Sigmoid colon (tissue), 4 donors: Measurements from ENCODE around the gene FRAS1.

Experiments
- CTCF ChIP-seq, 4 experiments: fragments of 450-650 bp in 3 of 4; fragments of 200-600 bp in 1 of 4; IDR thresholded peaks; one replicate each; pipeline ENCODE4 v1.5.1; 2016 to 2019; ENCODE audit warnings: antibody characterized with exemption in 4 of 4, mild to moderate bottlenecking in 3 of 4, moderate library complexity in 2 of 4
- POLR2A ChIP-seq, 2 donors: fragments of 450-650 bp; IDR thresholded peaks; one replicate each; pipeline ENCODE4 v1.6.1; 2016; ENCODE audit warnings: antibody characterized with exemption in 2 of 2, mild to moderate bottlenecking in 2 of 2, moderate library complexity in 2 of 2
- POLR2AphosphoS5 ChIP-seq, 4 donors: sonication (generic); formaldehyde crosslinking; IDR thresholded peaks; one replicate each; pipeline ENCODE4 v1.6.1; 2017; ENCODE audit warnings: antibody characterized with exemption in 4 of 4

DNA sequence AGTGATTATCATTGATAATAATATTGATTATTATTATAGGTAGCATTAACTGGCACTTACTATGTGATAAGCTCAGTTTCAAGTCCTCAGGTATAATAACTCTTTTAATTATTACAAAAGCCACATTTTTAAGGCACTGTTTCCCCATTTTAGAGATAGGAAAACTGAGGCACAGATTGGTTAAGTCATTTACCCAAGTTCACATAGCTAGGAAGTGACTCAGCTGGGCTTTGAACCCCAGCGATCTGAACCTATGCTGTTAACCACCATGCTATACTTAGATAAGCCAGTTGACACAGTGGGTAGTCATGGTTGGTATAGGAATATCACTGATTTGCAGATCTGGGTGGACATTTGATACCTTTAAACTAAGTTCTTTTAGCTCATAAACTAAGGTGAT is 110.4 kb downstream of the FRAS1 start:
- TF ChIP-seq POLR2AphosphoS5 (IDR thresholded peaks at IDR 0.05): no peak
- no peak for TF ChIP-seq POLR2A (IDR thresholded peaks at IDR 0.05)
- no peak for TF ChIP-seq CTCF (IDR thresholded peaks at IDR 0.05)
